ENCODE data around the gene GALNT1. TPM values are rescaled to one million over a fixed set of nuclear protein-coding genes. Genes with fewer than 3 reads are reported as not detected.

The GALNT1 gene
- total RNA-seq, 1 donor from 2014 or later = 104 TPM

- DNase-seq = no peak
Measured at GRCh38 chr18:35721431-35722081, 140.0 kb downstream of the GALNT1 start.

- no peak for DNase-seq
Measured at GRCh38 chr18:35728676-35729075, 147.1 kb downstream of the GALNT1 start.

GRCh38 chr18:35729991-35730668 is 148.6 kb downstream of the GALNT1 start:
- DNase-seq = no peak

GRCh38 chr18:35730691-35731370 is 149.3 kb downstream of the GALNT1 start:
- DNase-seq = no peak

GRCh38 chr18:35731701-35732100 is 150.2 kb downstream of the GALNT1 start:
- DNase-seq = no peak

- DNase-seq = no peak
Measured at GRCh38 chr18:35732162-35732561, 150.6 kb downstream of the GALNT1 start.

GRCh38 chr18:35732636-35733035 is 151.1 kb downstream of the GALNT1 start:
- DNase-seq = peak; percentile 25

- no peak for DNase-seq
Measured at GRCh38 chr18:35733408-35733807, 151.9 kb downstream of the GALNT1 start.

GRCh38 chr18:35736696-35737095 is 155.2 kb downstream of the GALNT1 start:
- DNase-seq = no peak

GRCh38 chr18:35739778-35740177 is 158.2 kb downstream of the GALNT1 start:
- DNase-seq = no peak

- no peak for DNase-seq
Measured at GRCh38 chr18:35740656-35741055, 159.1 kb downstream of the GALNT1 start.

- DNase-seq = no peak
Measured at GRCh38 chr18:35743916-35744315, 162.4 kb downstream of the GALNT1 start.

- DNase-seq = no peak
Measured at GRCh38 chr18:35745814-35746213, 164.3 kb downstream of the GALNT1 start.

GRCh38 chr18:35746826-35747339 is 165.3 kb downstream of the GALNT1 start:
- DNase-seq = no peak

GRCh38 chr18:35747894-35748472 is 166.4 kb downstream of the GALNT1 start:
- no peak for DNase-seq

GRCh38 chr18:35749701-35750100 is 168.2 kb downstream of the GALNT1 start:
- DNase-seq = no peak

- DNase-seq = no peak
Measured at GRCh38 chr18:35750929-35751328, 169.4 kb downstream of the GALNT1 start.

GRCh38 chr18:35753306-35753910 is 171.9 kb downstream of the GALNT1 start:
- DNase-seq = peak; percentile 30

GRCh38 chr18:35754464-35754863 is 172.9 kb downstream of the GALNT1 start:
- no peak for DNase-seq

GRCh38 chr18:35755369-35755768 is 173.8 kb downstream of the GALNT1 start:
- no peak for DNase-seq

GRCh38 chr18:35756506-35757117 is 175.1 kb downstream of the GALNT1 start:
- peak; percentile 75 for DNase-seq

Data from tongue (tissue), 2 donors.